Upper lobe of left lung (tissue), 4 donors: Measurements from ENCODE around the gene SPRED3.

ENCODE experiments used
- CTCF ChIP-seq, 6 experiments: fragments of 450-650 bp in 4 of 6; fragments of 200-600 bp in 2 of 6; sonication (generic) in 2 of 6; IDR thresholded peaks; one replicate each; pipeline ENCODE4 v1.5.1; 2016 to 2019; ENCODE audit warnings: antibody characterized with exemption in 6 of 6
- EP300 ChIP-seq, 4 donors: sonication (generic); formaldehyde crosslinking; IDR thresholded peaks; one replicate each; pipeline ENCODE4 v1.5.1; 2017; ENCODE audit warnings: antibody characterized with exemption in 4 of 4, control low read depth in 2 of 4
- POLR2A ChIP-seq, 4 donors: fragments of 450-650 bp; IDR thresholded peaks; one replicate each; pipeline ENCODE4 v1.5.1; 2016 to 2017; ENCODE audit warnings: antibody characterized with exemption in 4 of 4, mild to moderate bottlenecking in 2 of 4
- POLR2AphosphoS5 ChIP-seq, 2 donors: sonication (generic); formaldehyde crosslinking; IDR thresholded peaks; one replicate each; pipeline ENCODE4 v1.5.1; 2017; ENCODE audit warnings: antibody characterized with exemption in 2 of 2

GRCh38 chr19:38367041-38367440 lies 21.5 kb upstream of the SPRED3 start:
- no peak for TF ChIP-seq CTCF (IDR thresholded peaks at IDR 0.05)
- TF ChIP-seq EP300 (IDR thresholded peaks at IDR 0.05) = no peak
- TF ChIP-seq POLR2A (IDR thresholded peaks at IDR 0.05) = no peak
- no peak for TF ChIP-seq POLR2AphosphoS5 (IDR thresholded peaks at IDR 0.05)
